ENCODE data around the gene LILRA1.
"Not testable (repeated sequence)": the region's sequence is repeated elsewhere in the genome, so short reads cannot be mapped to it uniquely, and the experiment has no call there.

LILRA1 gene

DNA sequence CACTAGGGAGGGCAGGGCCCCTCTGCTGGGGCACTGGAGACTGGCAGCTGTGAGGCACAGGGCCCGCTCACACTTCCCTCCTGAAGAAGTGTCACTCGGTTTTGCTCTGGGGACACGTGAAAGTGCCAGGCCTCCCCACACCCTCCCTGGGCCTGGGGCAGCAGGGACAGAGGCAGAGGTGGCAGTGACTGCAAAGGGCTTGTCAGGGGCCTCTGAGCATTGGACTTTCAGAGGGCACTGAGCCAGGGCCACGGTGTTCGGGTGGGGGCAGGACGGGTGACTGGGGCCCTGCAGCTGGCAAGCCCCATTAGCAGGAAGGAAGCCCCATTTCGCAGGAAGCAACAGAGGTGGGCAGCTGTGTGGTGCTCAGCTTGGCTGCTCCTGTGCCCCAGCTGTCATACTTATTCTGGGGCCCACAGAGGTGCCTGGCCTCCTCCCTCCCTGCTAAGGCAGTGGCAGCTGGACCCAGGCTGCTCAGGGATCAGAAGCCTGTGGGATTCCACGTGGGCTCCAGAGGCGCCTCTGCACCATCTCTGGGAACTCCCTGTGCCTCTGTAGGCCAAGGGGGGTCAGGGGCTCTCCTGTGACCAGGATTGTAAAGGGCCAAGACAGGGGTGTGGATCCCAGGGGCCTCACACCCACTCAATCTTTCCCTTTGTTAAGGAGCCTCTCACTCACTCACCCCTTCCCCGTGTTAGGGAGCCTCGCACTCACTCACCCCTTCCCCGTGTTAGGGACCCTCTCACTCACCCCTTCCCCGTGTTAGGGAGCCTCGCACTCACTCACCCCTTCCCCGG lies 31.7 kb downstream of the LILRA1 start:
- not testable (repeated sequence) for DNase-seq (ENCODE audit: low read depth)

DNA sequence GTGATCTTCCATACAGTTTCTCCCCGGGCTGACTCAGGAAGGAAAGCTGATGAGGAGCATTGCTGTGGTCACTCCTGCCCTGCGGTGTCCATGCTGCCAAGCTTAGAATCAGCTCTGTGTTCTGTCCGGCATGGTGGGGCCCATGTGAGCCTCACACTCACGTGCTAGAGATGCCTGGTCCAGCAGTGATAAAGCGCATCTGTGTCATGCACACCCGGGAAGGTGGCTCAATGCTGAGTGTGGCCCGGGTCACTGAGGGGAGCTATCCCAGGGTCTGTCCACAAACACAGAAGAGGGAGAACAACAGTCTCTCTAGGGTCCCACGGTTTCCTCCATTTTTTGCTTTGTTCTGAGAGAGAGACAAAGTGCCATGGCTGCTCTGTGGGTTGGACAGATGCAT lies 33.3 kb downstream of the LILRA1 start:
- DNase-seq (ENCODE audit: low read depth), result no peak

DNA sequence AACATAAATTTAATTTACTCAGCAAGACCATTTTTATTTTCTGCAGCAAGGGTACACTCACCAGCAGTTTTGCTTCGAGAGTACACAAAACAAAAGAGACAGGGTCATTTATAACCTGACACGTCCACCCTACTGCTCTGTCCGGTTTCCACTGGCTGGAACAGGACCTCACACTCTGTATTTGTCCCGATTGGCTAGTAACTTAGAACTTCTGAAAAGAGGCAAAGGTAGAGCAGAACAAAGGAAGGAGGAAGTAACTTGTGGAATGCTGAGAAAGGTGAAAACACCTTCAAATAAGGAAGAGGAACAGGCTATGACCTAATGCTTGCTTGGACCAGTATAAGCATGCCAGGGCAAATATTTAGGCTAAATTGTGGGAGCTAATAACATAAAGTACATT lies 34.5 kb downstream of the LILRA1 start:
- DNase-seq (ENCODE audit: low read depth), result not testable (repeated sequence)

DNA sequence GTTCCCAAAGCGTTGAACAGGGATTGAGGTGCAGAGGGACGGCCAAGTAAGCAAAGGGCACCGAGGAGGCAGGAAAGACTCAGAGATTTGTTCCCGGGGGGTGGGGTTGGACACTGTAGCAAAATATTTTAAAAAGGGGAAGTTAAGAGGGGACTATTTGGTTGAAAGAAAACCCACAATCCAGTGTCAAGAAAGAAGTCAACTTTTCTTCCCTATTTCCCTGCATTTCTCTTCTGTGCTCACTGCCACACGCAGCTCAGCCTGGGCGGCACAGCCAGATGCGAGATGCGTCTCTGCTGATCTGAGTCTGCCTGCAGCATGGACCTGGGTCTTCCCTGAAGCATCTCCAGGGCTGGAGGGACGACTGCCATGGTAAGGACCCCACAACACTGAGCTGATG lies 36.8 kb downstream of the LILRA1 start, which contains the start of gene LILRB1:
TSS of gene LILRB1 (plus strand) at position 223 of the 400 bp plus-strand sequence. CDS start 590 bp downstream, outside the sequence.
- DNase-seq (ENCODE audit: low read depth), result not testable (repeated sequence)

DNA sequence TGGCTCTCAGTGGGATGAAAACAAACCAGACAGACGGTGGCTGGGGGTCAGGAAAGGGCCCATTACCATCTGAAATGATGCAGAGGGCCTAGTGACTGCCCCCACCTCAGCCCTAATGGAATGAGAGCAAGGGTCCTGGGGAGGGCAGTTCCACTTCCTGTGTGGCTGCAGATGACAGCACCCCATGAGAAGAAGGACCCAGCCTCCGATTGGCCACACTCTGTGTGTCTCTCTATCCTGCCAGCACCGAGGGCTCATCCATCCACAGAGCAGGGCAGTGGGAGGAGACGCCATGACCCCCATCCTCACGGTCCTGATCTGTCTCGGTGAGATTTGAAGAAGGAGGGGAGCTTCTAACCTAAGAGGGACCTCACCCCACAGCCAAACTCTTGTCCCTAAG lies 37.4 kb downstream of the LILRA1 start:
- DNase-seq (ENCODE audit: low read depth), result no peak

DNA sequence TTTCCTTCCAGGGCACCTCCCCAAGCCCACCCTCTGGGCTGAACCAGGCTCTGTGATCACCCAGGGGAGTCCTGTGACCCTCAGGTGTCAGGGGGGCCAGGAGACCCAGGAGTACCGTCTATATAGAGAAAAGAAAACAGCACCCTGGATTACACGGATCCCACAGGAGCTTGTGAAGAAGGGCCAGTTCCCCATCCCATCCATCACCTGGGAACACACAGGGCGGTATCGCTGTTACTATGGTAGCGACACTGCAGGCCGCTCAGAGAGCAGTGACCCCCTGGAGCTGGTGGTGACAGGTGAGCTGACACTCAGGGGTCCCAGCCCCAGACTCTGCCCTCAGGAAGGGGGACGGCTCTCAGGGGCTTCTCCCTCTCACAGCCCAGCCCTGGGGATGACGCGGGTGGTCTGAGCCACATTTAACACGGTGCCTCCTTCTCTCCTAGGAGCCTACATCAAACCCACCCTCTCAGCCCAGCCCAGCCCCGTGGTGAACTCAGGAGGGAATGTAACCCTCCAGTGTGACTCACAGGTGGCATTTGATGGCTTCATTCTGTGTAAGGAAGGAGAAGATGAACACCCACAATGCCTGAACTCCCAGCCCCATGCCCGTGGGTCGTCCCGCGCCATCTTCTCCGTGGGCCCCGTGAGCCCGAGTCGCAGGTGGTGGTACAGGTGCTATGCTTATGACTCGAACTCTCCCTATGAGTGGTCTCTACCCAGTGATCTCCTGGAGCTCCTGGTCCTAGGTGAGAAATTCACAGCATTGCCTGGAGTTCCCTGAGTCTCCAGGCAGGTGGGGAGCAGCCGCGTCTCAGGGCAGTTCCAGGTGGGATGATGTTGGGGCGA lies 38.3 kb downstream of the LILRA1 start:
- DNase-seq (ENCODE audit: low read depth), result not testable (repeated sequence)

DNA sequence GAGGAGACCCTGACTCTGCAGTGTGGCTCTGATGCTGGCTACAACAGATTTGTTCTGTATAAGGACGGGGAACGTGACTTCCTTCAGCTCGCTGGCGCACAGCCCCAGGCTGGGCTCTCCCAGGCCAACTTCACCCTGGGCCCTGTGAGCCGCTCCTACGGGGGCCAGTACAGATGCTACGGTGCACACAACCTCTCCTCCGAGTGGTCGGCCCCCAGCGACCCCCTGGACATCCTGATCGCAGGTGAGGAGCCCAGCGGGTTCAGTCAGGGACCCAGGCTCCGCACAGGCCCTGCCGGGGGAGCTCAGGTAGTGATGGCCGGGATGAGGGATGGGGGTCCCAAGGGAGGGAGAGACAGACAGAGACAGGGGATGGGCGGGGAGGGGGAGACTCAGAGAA lies 39.1 kb downstream of the LILRA1 start:
- DNase-seq (ENCODE audit: low read depth), result not testable (repeated sequence)

DNA sequence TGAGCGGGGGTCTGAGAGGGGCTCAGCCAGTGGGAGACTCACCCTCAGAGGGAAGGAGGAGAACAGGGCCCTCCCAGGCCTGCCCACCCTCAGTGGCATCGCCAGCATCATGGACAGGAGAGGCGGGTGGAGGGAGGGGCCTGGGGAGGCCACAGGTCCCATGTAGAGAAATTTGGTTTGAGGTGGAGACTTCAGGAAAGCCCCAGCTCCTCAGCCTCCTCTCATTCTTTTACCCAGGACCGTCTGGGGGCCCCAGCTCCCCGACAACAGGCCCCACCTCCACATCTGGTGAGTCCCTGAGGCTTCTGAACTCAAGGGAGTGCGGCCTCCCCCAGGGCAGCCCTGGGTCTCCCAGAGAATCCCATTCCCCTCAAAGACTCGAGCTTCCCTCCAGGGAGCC lies 40.0 kb downstream of the LILRA1 start:
- no peak for DNase-seq (ENCODE audit: low read depth)

DNA sequence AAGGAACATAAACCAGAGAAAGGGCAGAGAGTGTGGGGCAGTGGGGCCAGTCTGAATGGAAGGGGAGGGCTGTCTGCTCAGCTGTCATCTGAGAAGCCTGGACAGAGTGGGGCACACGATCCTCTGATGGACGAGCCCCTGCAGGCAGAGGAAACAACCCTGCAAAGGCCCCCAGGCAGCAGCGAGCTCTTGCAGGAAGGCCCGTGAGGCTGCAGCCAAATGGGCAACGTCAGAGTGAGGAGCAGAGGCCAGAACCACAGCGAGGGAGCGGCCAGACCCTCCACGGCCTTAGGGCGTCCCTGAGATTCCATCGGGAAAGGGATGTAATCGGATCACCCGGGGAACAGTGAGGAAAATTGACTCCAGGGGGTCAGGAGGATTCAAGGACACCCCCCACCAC lies 42.6 kb downstream of the LILRA1 start:
- DNase-seq (ENCODE audit: low read depth), result not testable (repeated sequence)

DNA sequence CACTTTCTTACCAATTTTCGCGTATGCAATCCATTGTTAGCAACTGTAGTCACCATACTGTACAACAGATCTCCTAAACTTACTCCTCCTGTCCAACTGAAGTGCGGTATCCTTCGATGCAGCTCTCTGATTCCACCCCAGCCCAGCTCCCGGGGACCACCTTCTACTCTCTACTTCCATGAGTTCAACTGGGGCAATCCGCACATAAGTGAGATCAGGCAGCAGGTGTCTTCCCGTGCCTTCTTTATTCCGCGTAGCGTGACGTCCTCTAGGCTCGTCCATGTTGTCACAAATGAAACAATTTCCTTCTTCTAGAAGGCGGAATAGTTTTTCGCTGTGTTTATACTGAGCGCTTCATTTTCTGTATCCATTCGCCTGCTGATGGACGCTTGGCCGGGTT lies 45.3 kb downstream of the LILRA1 start:
- no peak for DNase-seq (ENCODE audit: low read depth)

DNA sequence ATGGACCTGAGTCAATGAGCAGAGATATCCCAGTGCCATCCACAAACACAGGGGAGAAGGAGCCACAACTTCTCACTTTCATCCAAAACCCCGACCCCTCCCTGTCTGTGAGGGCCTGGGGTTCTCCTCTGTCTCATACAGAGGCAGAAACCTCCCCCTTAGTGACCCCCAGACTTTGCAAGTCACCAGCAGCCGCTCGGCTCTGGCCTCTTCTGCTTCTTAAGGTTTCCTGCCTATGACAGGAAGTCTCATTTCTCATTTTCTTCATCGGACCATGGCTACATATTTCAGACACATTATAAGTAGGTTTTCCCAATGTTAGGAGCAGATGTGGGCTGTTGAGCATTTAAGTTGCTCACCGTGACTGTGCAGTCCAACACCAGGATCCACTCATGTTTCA lies 49.5 kb downstream of the LILRA1 start:
- DNase-seq (ENCODE audit: low read depth), result not testable (repeated sequence)

DNA sequence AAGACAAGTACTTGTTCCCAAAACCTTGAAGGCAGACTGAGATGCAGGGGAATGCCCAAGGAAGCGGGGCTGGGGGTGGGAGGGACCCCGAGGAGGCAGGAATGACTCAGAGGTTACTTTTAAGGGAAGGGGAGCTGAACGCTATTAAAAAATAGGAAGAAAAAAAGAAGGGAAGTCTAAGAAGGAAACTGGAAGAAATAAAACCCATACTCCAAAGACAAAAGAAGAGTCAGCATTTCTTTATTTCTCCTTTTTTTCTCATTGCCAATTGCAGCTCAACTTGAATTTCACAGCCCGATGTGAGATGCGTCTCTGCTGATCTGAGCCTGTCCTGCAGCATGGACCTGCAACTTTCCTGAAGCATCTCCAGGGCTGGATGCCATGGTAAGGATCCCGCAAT lies 50.2 kb downstream of the LILRA1 start:
- not testable (repeated sequence) for DNase-seq (ENCODE audit: low read depth)

DNA sequence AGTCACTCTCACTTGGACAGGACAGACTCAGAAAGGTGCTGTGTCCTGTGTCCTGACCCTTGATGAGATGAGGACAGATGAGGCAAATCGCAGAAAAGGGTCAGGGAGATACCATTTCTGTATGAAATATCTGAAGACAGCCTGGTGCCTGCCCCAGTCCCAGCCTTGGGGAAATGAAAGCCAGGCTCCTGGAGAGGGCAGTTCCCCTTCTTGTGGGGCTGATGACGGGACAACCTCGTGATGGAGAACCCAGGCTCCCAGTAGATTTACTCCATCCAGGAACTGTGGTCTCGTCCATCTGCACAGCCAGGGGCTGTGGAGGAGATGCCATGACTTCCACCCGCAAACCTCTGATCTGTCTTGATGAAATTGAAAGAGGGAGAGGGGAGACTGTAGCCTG lies 50.6 kb downstream of the LILRA1 start:
- no peak for DNase-seq (ENCODE audit: low read depth)

DNA sequence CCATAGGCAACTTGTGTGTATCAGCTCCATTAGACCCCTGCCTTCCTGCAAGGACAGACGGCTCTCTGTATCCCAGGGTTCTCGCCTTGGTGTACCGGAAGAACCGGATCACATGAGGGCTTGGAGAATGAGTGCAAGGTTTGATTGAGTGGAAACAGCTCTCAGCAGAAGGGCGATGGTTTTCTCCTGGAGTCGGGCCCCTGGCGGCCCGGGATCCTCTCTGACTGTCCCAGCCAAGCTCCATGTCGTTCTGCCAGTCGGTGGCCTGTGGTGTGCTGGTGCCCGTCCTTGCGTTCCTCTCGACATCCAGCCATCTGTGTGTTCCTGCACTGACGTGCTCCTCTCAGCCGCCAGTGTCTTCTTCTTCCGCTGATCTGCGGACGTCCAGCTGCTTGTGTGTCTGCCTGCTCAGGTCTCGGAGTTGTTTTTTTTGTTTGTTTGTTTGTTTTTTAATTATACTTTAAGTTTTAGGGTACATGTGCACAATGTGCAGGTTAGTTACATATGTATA lies 53.0 kb downstream of the LILRA1 start:
- DNase-seq (ENCODE audit: low read depth), result no peak

DNA sequence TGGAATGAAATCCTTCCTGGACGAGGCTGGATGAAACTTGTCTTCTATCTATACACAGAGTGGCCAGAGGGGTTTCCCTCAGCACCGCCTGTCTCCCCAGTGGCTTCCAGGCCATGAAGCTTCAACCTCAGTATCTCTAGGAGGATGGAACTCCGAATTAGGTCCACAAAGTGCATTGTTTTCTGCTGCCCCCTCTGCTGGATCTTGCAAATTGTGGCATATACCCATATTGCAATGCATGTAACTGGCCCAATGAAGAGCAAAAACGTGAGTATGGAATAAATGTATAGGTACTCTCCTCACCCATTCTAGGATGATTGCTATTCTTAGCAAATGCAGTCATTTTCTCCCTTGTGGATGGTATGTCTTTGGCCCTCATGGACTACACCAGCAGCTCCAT lies 54.7 kb downstream of the LILRA1 start:
- DNase-seq (ENCODE audit: low read depth), result no peak

DNA sequence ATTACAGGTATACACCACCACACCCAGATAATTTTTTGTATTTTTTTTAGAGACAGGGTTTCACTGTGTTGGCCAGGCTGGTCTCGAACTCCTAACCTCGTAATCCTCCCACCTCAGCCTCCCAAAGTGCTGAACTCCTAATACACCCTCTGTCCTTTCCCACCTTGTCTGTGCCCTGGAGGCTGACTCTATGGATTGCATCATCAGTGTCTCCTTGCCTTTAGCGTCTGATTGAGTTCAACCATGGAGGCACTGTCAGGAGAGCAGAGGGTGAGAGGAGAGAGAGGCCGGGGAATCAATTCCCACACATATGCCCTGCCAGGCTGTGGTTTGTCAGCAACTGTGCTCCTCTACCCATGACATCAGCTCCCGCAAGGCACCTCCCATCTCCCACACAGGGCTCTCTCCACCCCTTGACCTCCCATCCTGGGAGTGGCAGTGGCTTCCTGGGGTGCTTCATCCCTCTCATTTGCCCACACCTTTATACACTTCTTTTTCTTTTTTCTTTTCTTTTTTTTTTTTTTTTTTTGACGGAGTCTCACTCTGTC lies 56.8 kb downstream of the LILRA1 start:
- no peak for DNase-seq (ENCODE audit: low read depth)
